ENCODE results near the gene PPP2R2D. TPM values are rescaled to one million over a fixed set of nuclear protein-coding genes. Genes with fewer than 3 reads are reported as not detected.

The PPP2R2D gene
- polyA plus RNA-seq, 2 donors: 14.5 to 19.3 TPM

GRCh38 chr10:131963350-131963749 lies 62.5 kb downstream of the PPP2R2D start:
- no peaks in the 10 kb centered on the region for H3K4me1 ChIP-seq (ENCODE audit: control insufficient read depth in 2 of 2, insufficient read depth in 2 of 2, low read length in 1 of 2)
- no peak overlapping the region for H3K27ac ChIP-seq (ENCODE audit: low read depth in 2 of 2, low read length in 1 of 2)
- no peaks in the 10 kb centered on the region for H3K9me3 ChIP-seq (ENCODE audit: control insufficient read depth in 2 of 2, insufficient read depth in 1 of 2, low read depth in 1 of 2, low read length in 1 of 2)
- peaks cover 2 to 24% of the 10 kb centered on the region in 2 donors for H3K36me3 ChIP-seq (ENCODE audit: control insufficient read depth in 2 of 2, insufficient read depth in 2 of 2, low read length in 1 of 2)
- H3K27me3 ChIP-seq (ENCODE audit: control insufficient read depth in 1 of 2, insufficient read depth in 2 of 2, low read length in 2 of 2): no peaks in the 10 kb centered on the region
- WGBS, 2 donors: 89 to 95% methylated on average over 20 of the region's 20 CpGs
- H3K4me3 ChIP-seq (ENCODE audit: low read depth in 1 of 2, low read length in 2 of 2): no peak overlapping the region

- H3K27me3 ChIP-seq (ENCODE audit: control insufficient read depth in 1 of 2, insufficient read depth in 2 of 2, low read length in 2 of 2): no peaks in the 10 kb centered on the region
- 83 to 84% methylated on average over 9 of the region's 9 CpGs for WGBS, 2 donors
- H3K27ac ChIP-seq (ENCODE audit: low read depth in 2 of 2, low read length in 1 of 2): no peak overlapping the region
- no peaks in the 10 kb centered on the region for H3K9me3 ChIP-seq (ENCODE audit: control insufficient read depth in 2 of 2, insufficient read depth in 1 of 2, low read depth in 1 of 2, low read length in 1 of 2)
- no peaks in the 10 kb centered on the region for H3K4me1 ChIP-seq (ENCODE audit: control insufficient read depth in 2 of 2, insufficient read depth in 2 of 2, low read length in 1 of 2)
- H3K4me3 ChIP-seq (ENCODE audit: low read depth in 1 of 2, low read length in 2 of 2): no peak overlapping the region
- peaks cover 2 to 22% of the 10 kb centered on the region in 2 donors for H3K36me3 ChIP-seq (ENCODE audit: control insufficient read depth in 2 of 2, insufficient read depth in 2 of 2, low read length in 1 of 2)
Observed at GRCh38 chr10:131963811-131964210, 63.0 kb downstream of the PPP2R2D start.

DNA sequence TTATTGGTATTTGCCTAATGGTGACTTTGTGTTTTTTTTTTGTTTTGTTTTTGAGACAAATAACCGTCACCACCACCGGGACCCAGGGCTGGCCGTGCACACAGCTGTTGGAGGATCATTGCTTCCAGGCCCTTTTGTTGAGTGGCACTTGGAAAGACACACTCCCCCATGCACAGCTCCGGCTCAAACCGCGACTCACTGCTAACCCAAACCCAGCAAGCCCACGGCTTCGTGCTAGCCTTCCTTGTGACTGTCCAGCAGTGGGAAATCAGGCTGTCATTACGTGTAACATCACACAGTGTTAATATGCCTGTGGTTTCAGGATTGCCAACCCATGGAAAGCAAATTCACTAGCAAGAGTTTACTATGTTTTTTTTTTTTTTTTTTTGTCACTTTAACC lies 63.5 kb downstream of the PPP2R2D start:
- Histone ChIP-seq H3K27ac (ENCODE audit: low read depth in 2 of 2, low read length in 1 of 2) (no peak overlapping the region), H3K9me3 (ENCODE audit: control insufficient read depth in 2 of 2, insufficient read depth in 1 of 2, low read depth in 1 of 2, low read length in 1 of 2) (no peaks in the 10 kb centered on the region), H3K36me3 (ENCODE audit: control insufficient read depth in 2 of 2, insufficient read depth in 2 of 2, low read length in 1 of 2) (peaks cover 2 to 24% of the 10 kb centered on the region in 2 donors), H3K4me3 (ENCODE audit: low read depth in 1 of 2, low read length in 2 of 2) (no peak overlapping the region), H3K27me3 (ENCODE audit: control insufficient read depth in 1 of 2, insufficient read depth in 2 of 2, low read length in 2 of 2) (no peaks in the 10 kb centered on the region), H3K4me1 (ENCODE audit: control insufficient read depth in 2 of 2, insufficient read depth in 2 of 2, low read length in 1 of 2) (no peaks in the 10 kb centered on the region)
- 91 to 93% methylated on average over 9 of the region's 9 CpGs for WGBS, 2 donors

- Histone ChIP-seq H3K36me3 (ENCODE audit: control insufficient read depth in 2 of 2, insufficient read depth in 2 of 2, low read length in 1 of 2) (peaks cover 11 to 19% of the 10 kb centered on the region in 2 donors), H3K27ac (ENCODE audit: low read depth in 2 of 2, low read length in 1 of 2) (no peak overlapping the region), H3K27me3 (ENCODE audit: control insufficient read depth in 1 of 2, insufficient read depth in 2 of 2, low read length in 2 of 2) (no peaks in the 10 kb centered on the region), H3K4me1 (ENCODE audit: control insufficient read depth in 2 of 2, insufficient read depth in 2 of 2, low read length in 1 of 2) (peaks cover 3% of the 10 kb centered on the region in 2 donors), H3K9me3 (ENCODE audit: control insufficient read depth in 2 of 2, insufficient read depth in 1 of 2, low read depth in 1 of 2, low read length in 1 of 2) (no peaks in the 10 kb centered on the region), H3K4me3 (ENCODE audit: low read depth in 1 of 2, low read length in 2 of 2) (no peak overlapping the region)
- 89 to 97% methylated on average over 13 of the region's 13 CpGs for WGBS, 2 donors
Observed at GRCh38 chr10:131968949-131969348, 68.1 kb downstream of the PPP2R2D start.

DNA sequence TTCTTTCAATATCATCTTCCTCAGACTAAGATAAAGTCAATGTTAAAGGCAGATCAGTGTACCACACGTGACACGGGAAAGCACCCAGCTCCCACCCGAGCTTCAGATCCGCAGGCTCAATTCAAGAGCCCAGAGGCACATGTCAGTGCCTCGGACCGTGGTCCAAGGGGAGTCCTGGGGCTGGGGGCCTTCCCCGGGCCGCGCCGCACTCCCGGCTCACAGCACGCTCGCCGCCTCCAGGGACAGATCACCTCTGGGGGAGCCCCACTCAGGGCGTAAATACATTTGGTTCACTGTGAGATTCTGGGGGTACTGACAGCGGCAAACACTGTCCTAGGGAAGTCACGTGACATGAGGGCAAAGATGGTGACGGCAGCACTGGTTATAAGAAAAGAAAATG lies 70.1 kb downstream of the PPP2R2D start:
- peaks cover 11 to 19% of the 10 kb centered on the region in 2 donors for H3K36me3 ChIP-seq (ENCODE audit: control insufficient read depth in 2 of 2, insufficient read depth in 2 of 2, low read length in 1 of 2)

DNA sequence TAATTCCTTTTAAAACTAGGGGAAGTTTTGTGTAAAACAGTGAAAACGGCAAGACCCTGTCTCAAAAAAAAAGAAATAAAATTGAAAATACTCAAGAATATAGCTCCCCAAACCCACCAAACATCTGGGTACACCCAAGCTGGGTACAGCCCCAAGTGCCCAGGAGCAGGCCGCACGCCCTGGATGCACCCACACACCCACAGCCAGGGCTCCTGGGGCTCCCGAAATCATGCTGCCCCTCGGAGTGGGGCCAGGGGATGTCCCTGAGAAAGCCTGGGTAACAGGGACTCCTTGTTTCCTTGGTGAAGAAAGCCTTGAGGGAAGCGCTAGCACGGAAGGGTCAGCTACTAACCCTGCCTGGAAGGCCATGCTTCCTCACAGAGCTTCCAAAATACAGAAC lies 70.8 kb downstream of the PPP2R2D start:
- Histone ChIP-seq H3K4me1 (ENCODE audit: control insufficient read depth in 2 of 2, insufficient read depth in 2 of 2, low read length in 1 of 2) (peaks cover 3% of the 10 kb centered on the region in 2 donors), H3K9me3 (ENCODE audit: control insufficient read depth in 2 of 2, insufficient read depth in 1 of 2, low read depth in 1 of 2, low read length in 1 of 2) (no peaks in the 10 kb centered on the region), H3K27ac (ENCODE audit: low read depth in 2 of 2, low read length in 1 of 2) (no peak overlapping the region), H3K27me3 (ENCODE audit: control insufficient read depth in 1 of 2, insufficient read depth in 2 of 2, low read length in 2 of 2) (no peaks in the 10 kb centered on the region), H3K36me3 (ENCODE audit: control insufficient read depth in 2 of 2, insufficient read depth in 2 of 2, low read length in 1 of 2) (peaks cover 11 to 19% of the 10 kb centered on the region in 2 donors), H3K4me3 (ENCODE audit: low read depth in 1 of 2, low read length in 2 of 2) (no peak overlapping the region)
- 92 to 94% methylated on average over 7 of the region's 7 CpGs for WGBS, 2 donors

More for the DNA sequence above, 70.1 kb downstream of the PPP2R2D start:
- Histone ChIP-seq H3K4me1 (ENCODE audit: control insufficient read depth in 2 of 2, insufficient read depth in 2 of 2, low read length in 1 of 2) (peaks cover 3% of the 10 kb centered on the region in 2 donors), H3K4me3 (ENCODE audit: low read depth in 1 of 2, low read length in 2 of 2) (no peak overlapping the region), H3K27ac (ENCODE audit: low read depth in 2 of 2, low read length in 1 of 2) (no peak overlapping the region), H3K9me3 (ENCODE audit: control insufficient read depth in 2 of 2, insufficient read depth in 1 of 2, low read depth in 1 of 2, low read length in 1 of 2) (no peaks in the 10 kb centered on the region), H3K27me3 (ENCODE audit: control insufficient read depth in 1 of 2, insufficient read depth in 2 of 2, low read length in 2 of 2) (no peaks in the 10 kb centered on the region)
- 96 to 97% methylated on average over 18 of the region's 18 CpGs for WGBS, 2 donors

- Histone ChIP-seq H3K4me1 (ENCODE audit: control insufficient read depth in 2 of 2, insufficient read depth in 2 of 2, low read length in 1 of 2) (peaks cover 3% of the 10 kb centered on the region in 2 donors), H3K9me3 (ENCODE audit: control insufficient read depth in 2 of 2, insufficient read depth in 1 of 2, low read depth in 1 of 2, low read length in 1 of 2) (no peaks in the 10 kb centered on the region), H3K27me3 (ENCODE audit: control insufficient read depth in 1 of 2, insufficient read depth in 2 of 2, low read length in 2 of 2) (no peaks in the 10 kb centered on the region), H3K27ac (ENCODE audit: low read depth in 2 of 2, low read length in 1 of 2) (peak overlapping the region in 1 of 2 donors; percentile 34), H3K36me3 (ENCODE audit: control insufficient read depth in 2 of 2, insufficient read depth in 2 of 2, low read length in 1 of 2) (peaks cover 9 to 19% of the 10 kb centered on the region in 2 donors), H3K4me3 (ENCODE audit: low read depth in 1 of 2, low read length in 2 of 2) (no peak overlapping the region)
- WGBS, 2 donors: 49 to 53% methylated on average over 11 of the region's 11 CpGs
Observed at GRCh38 chr10:131972474-131973071, 71.8 kb downstream of the PPP2R2D start.

- WGBS, 2 donors: 89 to 90% methylated on average over 34 of the region's 34 CpGs
- Histone ChIP-seq H3K9me3 (ENCODE audit: control insufficient read depth in 2 of 2, insufficient read depth in 1 of 2, low read depth in 1 of 2, low read length in 1 of 2) (no peaks in the 10 kb centered on the region), H3K27me3 (ENCODE audit: control insufficient read depth in 1 of 2, insufficient read depth in 2 of 2, low read length in 2 of 2) (no peaks in the 10 kb centered on the region), H3K4me3 (ENCODE audit: low read depth in 1 of 2, low read length in 2 of 2) (no peak overlapping the region), H3K4me1 (ENCODE audit: control insufficient read depth in 2 of 2, insufficient read depth in 2 of 2, low read length in 1 of 2) (peaks cover 3% of the 10 kb centered on the region in 2 donors), H3K27ac (ENCODE audit: low read depth in 2 of 2, low read length in 1 of 2) (no peak overlapping the region), H3K36me3 (ENCODE audit: control insufficient read depth in 2 of 2, insufficient read depth in 2 of 2, low read length in 1 of 2) (peaks cover 9 to 19% of the 10 kb centered on the region in 2 donors)
Observed at GRCh38 chr10:131973160-131973951, 72.5 kb downstream of the PPP2R2D start.

- H3K27ac ChIP-seq (ENCODE audit: low read depth in 2 of 2, low read length in 1 of 2): no peak overlapping the region
- 91 to 95% methylated on average over 14 of the region's 14 CpGs for WGBS, 2 donors
- no peaks in the 10 kb centered on the region for H3K9me3 ChIP-seq (ENCODE audit: control insufficient read depth in 2 of 2, insufficient read depth in 1 of 2, low read depth in 1 of 2, low read length in 1 of 2)
- H3K4me1 ChIP-seq (ENCODE audit: control insufficient read depth in 2 of 2, insufficient read depth in 2 of 2, low read length in 1 of 2): peaks cover 3% of the 10 kb centered on the region in 2 donors
- H3K27me3 ChIP-seq (ENCODE audit: control insufficient read depth in 1 of 2, insufficient read depth in 2 of 2, low read length in 2 of 2): no peaks in the 10 kb centered on the region
- peaks cover 9 to 13% of the 10 kb centered on the region in 2 donors for H3K36me3 ChIP-seq (ENCODE audit: control insufficient read depth in 2 of 2, insufficient read depth in 2 of 2, low read length in 1 of 2)
- no peak overlapping the region for H3K4me3 ChIP-seq (ENCODE audit: low read depth in 1 of 2, low read length in 2 of 2)
Observed at GRCh38 chr10:131974034-131974817, 73.4 kb downstream of the PPP2R2D start.

Measured in esophagus (tissue), 2 donors.